GM18508 (cell line): Measurements from ENCODE around the gene PRKAR2A.
A peak's percentile ranks its signal among the peaks of the same experiment; 100 is the strongest.

Source experiments
- ATAC-seq: cut with Tn5 transposase; IDR thresholded peaks from one replicate; pipeline ENCODE4 v1.9.1; 2021; ENCODE audit warnings: moderate number of reproducible peaks; ENCODE audit not compliant: insufficient read depth, unreplicated experiment

PRKAR2A gene

DNA sequence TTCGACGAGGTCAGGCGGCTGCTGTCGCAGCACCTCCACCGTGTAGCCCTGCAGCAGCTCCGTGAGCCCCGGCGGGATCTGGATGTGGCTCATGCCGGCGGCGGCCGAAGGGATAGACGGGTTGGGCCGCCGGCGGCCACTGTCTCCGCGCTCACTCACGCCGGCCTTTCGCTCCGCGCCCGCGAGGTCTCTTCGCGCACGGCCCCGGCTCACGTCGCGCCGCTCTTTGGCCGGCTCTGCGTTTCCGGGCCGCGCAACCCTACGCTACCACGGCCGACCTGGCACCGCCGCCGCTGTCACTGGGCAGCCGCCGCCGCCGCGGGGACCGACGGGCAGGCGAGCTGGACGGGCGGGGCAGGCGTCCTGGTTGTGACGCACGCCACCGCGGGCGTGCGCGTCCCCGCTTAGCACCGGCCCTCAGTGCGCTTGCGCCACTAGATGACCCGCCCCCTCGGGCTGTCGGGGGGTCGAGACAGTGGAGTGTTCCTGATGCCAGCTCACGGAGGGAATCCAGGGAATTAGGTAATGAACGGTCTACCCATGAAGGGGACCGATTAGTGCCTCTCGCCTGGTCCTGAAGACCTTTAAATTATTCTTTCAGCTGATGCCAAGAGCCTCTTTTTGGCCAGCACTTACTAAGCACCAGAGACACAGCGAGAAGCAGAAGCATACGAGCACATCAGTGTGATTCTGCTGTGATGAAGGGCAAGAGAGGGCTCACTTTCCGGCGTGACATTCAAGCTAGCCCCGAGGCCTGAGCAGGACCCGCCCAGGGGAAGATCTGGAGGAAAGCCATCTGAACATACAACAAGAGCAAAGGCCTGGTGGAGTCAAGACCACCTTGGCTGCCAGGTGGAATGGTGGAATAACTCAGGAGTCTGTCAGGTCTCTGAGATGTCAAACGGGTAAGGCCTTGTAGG is at the start of gene PRKAR2A:
PRKAR2A (minus strand) TSS at position 371 of the 920 bp plus-strand sequence; CDS start at position 93, 278 bp downstream.
- peak; percentile 62 for ATAC-seq

DNA sequence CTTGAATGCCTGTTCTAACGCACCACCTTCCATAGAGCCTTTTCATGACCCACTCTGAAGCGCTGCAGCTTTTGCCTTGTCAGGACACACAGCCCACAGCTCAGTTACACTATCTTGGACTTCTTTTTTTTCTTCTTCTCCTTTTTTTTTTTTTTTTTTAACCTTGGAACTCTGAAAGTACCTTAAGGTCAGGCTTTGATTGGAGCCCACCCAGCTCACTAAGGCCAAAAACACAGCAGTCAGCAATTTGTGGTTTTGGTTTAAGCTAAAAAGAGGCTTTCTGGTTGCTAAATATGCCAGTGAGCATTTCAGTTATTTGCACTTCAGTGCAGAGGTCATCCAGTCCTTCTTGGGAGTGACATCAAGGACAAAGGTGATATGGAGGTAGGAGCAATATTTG is 49.3 kb upstream of the PRKAR2A start:
- ATAC-seq = no peak

DNA sequence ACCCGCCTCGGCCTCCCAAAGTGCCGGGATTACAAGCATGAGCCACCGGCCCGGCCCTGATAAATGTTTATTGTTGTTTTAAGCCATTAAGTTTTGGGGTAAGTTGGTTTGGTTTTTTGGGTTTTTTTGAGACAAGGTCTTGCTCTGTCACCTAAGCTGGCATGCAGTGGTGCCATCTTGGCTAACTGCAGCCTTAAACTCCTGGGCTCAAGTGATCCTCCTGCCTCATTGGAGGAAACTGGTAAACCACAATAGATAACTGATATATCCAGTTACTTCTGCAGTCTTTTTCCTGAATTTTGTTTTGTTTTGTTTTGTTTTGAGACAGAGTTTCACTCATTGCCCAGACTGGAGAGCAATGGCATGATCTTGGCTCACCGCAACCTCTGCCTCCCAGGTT is 46.8 kb upstream of the PRKAR2A start:
- no peak for ATAC-seq

DNA sequence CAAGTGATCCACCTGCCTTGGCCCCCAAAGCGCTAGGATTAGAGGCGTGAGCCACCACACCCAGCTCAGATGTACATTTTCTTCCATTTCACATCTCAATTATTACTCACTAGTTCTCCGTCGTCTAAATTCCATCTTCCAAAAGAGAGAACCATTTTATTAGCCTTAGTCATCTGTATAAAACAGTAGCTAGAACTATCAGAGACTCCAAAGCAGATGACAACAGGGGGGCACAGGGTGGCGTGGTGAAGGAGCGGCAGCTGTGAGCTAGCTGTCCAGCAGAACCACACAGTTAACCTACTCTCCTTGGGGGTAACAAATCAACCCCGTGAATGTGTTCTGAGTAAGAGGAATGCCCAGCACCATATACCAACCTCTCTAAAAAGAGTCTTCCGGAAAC is 43.9 kb upstream of the PRKAR2A start:
- ATAC-seq = no peak

DNA sequence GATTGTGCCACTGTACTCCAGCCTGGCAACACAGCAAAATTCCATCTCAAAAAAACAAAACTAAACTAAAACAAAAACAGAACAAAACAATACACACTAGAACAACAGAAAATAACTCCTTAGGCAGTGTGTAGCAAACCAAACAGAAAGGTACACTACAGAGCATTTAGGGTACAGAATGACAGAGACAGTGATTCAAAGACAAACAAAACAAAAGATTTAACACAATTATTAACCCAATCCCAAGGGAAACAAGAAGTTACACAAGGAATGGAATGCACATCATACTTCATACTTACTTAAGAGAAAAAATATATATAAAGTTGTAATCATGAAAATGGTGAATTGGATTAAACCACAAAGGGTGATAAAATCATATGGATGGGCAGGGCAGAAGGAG is 38.1 kb upstream of the PRKAR2A start:
- no peak for ATAC-seq

DNA sequence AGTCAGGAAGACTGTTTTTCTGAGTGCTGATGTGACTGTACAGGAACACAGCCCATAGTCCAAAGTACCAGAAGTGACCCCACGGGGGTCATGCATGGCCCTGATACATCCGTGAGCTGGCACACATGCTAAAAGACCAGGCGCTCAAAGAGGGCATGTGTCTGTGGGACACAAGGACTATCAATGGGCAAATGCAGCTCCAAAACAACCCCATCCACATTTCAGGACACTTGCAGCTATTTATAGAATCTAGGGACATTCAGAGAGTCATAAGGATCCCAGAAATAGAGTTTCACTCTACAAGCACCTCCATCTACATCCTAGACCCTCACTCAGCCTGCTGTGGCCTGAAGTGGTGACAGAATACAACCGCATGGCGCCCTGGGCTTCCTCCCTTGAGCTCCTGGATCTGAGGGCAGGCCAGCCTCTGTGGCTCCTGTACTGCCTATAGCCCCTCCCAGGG is 34.0 kb upstream of the PRKAR2A start:
- ATAC-seq = no peak

DNA sequence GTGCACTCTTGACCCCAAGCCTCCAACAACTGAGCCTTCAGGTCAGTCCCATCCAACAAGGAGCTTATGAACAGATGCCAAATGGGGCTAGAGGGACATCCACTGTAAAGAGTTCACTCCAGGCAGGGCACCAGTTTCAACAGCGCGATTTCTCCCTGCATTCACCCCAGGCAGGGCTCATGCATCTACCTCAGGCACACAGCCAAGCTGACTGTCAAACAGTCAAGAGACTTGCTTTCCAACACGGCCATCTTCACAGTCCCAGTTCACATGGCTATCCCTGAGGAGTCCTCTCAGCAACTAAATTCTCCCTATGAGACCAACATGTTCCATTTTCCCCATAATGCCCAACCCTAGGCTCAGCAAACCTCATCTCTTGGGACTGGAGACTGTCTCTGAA is 33.3 kb upstream of the PRKAR2A start:
- no peak for ATAC-seq

DNA sequence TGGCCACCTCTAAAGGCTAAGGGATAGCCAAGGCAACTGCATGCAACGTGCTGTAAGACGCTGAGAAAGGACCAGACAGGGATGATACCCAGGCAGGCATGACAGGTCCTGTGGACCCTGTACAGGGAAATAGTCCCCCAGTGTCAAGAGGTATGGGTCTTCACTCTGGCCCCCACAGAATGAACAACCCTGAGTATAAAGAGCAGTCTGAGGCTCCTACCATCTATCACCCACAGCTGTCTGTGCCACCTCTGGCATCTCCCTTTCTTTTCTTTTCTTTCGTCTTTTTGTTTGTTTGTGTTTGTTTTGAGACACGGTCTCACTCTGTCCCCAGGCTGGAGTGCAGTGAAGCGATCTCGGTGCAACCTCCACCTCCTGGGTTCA is 32.3 kb upstream of the PRKAR2A start:
- no peak for ATAC-seq

DNA sequence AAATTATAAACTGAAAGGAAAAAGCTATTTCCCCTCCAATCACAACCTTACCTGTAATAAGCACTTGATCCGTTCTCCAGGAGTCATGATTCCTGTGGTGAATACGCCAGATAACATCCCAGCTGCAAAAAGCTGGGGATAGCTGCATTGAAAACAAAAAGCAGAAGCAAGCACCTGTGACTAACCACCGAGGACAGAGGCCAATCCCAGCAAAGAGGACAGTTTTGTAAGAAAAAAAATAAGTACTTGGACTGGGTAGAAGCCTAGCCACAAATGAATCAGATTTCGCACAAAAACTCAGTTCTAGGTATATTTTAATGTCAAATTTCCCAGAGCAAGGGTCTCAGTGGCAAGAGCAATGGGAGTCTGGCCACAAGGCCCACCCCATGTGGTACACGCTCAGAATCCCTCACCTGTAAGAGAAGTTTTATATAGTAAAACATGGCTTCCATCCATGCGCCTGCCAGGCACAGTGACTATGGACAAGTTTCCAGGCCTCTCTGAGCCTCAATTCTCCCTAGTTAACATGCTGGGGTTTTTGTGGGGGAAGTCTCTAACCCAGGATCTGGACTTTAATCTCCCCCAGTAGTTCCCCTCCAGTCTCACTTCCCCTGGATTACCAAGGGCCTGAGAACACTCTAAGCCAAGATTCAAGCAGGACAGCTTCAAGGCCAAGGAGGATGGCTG is 31.8 kb upstream of the PRKAR2A start:
- no peak for ATAC-seq

DNA sequence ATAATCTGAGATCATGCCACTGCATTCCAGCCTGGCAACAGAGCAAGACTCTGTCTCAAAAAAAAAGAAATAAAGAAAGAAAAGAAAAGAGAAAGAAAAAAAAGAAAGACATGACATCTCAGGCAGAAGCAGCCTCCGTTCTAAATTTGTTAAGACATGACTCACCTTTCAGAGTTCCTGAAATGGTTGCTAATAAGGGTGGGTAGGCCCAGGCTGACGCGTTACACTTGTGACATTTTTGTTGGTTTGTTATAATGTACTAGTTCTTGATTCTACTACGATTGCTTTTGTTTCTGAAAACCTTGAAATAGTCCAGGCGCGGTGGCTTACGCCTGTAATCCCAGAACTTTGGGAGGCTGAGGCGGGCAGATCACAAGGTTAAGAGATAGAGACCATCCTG is 30.0 kb upstream of the PRKAR2A start:
- ATAC-seq = no peak

DNA sequence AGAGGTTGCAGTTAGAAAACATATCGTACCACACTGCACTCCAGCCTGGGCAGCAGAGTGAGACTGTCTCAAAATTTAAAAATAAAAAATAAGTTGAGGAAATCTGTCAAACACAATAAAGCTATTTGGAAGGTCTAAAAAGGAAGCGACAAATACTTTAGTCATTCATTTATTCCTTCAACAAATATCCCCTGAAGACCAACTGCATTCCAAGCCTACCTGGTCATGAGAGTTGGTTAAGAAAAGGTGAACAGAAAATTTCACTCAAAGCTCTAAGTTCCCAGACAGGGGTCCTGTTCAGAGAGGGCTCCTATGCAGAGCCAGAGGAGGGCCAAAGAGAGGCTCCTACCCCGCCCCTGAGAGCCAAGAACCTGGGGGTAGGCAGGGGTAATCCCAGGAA is 15.4 kb upstream of the PRKAR2A start:
- ATAC-seq = no peak

DNA sequence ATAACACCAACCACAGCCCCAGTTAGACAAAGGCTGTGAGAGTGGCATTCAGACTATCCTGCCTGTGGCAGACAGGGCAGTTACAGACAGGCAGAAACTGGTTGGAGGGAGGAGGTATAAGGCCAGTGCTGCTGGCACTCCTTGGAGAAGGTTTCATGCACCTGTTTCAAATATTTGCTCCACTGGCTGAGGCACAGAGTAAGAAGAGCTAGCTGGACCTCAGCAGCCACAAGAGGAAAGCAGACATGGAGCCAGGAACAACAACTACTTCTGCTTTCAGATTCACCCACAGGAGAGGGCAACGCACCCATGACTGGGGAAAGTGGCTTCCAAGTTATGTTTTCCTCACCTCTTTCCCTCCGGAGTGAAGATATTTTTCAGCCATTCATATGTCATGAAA is 11.5 kb upstream of the PRKAR2A start:
- no peak for ATAC-seq

DNA sequence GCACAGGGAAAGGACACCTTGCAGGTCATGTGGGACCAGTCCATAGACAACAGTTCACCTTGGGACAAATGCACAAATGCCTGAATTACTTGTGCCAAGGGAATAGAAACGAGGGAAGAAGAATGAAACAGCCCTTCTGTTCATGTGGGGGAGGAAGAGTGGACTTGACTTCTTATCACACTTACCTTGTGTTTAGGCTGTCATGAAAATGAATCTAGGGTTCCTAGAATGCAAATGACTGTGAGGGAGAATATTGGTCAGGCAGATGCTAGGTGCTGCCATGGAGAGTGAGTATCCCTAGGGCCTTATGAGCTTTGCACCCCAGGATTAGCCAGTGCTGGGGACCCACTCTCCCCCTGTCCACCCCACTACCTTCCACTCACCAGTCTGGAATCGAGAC is 11.0 kb upstream of the PRKAR2A start:
- ATAC-seq = no peak

DNA sequence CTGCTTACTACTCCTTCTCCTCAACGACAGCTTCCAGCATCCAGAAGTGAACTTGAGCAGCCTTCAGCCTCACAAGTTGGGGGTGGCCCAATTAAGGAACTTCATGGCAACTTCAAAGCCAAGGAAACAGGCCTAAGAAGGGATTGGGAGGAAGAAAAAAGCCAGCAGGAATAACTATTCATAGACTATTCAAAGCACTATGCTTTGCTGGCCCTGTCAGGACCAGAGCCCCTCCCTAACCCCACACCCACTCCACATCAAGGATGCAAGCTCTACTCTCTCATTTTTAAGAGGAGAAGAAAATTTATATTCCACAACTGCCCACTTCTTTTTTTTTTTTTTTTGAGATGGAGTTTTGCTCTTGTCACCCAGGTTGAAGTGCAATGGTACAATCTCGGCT is 10.0 kb upstream of the PRKAR2A start:
- ATAC-seq = no peak

DNA sequence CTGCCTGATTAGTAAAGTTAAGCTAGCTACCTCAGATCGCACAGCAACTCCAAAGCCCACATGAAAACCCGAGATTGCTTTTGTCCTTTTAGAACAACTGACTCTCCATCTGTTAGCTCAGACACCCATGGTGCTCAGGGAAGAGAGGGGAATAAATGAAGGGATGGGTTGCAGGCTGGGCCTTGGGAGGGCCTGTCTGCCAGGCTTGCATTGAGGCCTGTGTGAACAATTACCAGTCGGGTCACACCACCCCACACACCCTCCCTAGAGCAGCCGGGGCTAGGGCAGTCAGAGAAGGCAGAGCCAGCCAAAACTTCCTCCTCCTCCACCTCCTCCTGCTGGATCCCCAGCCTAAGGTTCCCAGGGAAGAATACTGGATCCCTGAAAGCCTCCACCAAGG is 8.8 kb upstream of the PRKAR2A start:
- ATAC-seq = no peak

DNA sequence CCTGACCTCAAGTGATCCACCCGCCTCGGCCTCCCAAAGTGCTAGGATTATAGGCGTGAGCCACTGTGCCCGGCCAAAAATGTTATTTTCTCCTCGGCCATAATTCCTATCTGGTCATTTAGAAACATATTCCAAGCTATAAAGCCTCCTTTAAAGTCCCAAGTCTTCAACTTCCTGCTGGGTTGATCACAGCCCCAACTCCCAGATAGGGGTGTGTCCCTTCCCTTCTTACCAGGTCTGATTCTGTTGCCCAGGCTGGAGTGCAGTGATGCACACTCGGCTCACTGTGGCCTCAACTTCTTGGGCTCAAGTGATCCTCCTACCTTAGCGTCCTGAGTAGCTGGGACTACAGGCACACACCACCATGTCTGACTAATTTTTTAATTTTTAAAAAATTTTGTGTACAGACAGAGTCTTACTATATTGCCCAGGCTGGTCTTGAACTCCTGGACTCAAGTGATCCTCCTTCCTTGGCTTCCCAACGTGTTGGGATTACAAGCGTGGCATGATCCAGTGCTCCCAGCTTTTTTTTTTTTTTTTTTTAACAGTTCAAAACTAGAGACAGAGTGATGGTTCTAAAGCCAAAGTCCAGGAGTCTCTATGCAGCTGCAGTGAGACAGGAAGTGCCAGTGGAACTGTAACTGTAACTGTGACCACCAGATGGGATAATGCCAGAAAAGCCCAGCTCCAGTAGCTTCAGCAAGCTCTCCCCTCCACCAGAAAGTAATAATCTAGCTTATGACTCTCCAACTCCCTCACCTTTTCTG is 8.2 kb upstream of the PRKAR2A start:
- no peak for ATAC-seq

DNA sequence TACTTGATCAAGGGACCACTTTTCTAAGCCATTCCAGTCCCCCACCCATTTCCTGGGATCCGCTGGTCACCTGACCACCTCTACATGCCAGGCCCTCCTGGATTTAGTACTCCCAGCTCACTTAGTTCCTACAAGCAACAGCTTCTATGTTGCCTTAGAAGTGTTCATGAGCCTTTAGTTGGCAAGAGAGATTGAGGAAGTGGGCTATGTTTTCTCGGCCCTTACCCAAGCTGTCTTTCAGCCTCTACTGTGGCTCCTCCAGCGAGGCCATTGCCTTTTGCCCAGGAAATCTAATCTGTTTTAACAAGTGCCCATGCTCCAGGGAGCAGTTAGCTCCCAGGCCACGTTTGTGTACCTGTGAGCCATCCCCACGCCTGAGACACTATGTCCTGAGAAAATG is 4.5 kb upstream of the PRKAR2A start:
- ATAC-seq = no peak

DNA sequence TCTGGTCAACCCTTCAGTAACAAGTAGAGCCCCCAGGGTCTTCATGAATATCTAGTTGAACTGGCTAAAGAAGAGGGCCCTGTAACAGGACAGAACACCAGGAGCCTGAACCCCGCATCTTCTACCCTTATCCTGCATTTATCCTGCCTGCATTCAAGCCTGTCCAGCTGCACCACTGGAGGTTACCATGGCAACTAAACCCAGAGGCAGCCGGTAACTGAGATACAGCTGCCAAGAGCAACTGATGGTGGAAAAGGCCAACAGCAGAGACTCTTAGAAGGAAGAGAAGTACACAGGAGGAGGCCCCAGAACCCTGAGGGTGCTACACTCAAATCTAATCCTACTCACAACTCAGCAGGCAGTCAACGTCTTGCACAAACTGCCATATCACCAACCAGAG is 3.7 kb upstream of the PRKAR2A start:
- ATAC-seq = no peak

DNA sequence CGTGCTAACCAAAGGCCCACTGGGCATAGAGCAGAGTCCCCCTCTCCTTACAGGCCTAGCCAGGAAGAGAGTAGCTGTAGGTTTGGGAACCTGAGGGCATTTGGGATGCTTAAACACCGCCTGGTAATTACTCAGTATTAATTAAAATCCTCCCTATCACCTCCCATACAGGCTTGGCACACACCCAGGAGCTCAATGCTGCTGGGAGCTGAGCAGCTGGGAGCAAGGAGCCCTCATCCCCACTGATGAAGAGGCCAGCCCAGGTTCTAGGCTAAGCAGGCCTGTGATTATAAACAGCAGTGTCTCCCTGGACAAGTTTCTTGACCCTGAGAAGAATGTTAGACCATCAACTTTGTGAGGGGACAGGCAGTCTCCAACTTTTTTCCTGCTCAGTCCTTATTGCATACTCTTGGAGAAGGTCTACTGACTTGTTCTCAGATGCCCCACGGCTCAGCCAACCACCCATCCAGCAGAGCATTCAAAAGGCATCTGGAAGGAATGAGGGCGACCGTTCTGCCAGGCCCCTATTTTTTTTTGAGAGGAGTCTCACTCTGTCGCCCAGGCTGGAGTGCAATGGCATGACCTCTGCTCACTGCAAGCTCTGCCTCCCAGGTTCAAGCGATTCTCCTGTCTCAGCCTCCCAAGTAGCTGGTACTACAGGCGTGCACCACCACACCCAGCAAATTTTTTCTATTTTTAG is 1.3 kb upstream of the PRKAR2A start:
- ATAC-seq = no peak

DNA sequence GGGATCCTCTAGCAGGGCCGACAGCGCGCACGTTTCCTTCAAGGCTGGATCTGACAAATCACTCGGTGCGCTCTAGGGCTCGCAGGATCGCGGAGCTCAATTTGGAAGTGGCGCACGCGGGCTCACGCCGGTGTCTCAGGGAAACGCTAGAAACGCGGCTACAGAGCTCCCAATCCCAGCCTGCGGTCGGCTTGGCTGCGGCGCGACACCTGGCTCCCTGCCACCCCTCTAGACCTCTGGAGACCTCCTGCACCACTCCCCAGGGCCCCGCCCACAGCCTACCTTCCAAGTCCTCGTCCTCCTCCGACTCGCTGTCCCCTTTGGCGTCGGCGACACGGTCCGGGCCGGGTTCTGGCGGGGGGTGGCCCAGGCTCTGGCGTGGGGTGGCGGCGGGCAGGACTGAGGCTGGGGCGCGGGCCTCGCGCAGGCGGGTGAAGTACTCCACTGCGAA is 596 bp downstream of the PRKAR2A start:
- ATAC-seq = peak; percentile 11
